AG09319 (cell line): ENCODE data around the gene DHRS4.

Experiments
- DNase-seq: peaks from one replicate; pipeline ENCODE4 v3.0.0-alpha.2; 2010; ENCODE audit warnings: low read depth; ENCODE audit errors: extremely low read depth
- CTCF ChIP-seq: IDR thresholded peaks from 2 replicates; pipeline ENCODE4 v1.5.1; 2011; ENCODE audit warnings: low read depth, mild to moderate bottlenecking, inconsistent platforms, low read length, moderate library complexity

Gene DHRS4

GRCh38 chr14:23925523-23926075 lies 28.0 kb upstream of the DHRS4 start:
- DNase-seq, result no peak
- TF ChIP-seq CTCF, result no peak

- no peak for TF ChIP-seq CTCF
- no peak for DNase-seq
Measured at GRCh38 chr14:23926543-23926942, 27.0 kb upstream of the DHRS4 start.

GRCh38 chr14:23929136-23929535 lies 24.4 kb upstream of the DHRS4 start:
- TF ChIP-seq CTCF, result no peak

GRCh38 chr14:23929822-23930294 lies 23.7 kb upstream of the DHRS4 start:
- TF ChIP-seq CTCF, result peak; percentile 93

More at GRCh38 chr14:23929136-23929535, 24.4 kb upstream of the DHRS4 start:
- no peak for DNase-seq

GRCh38 chr14:23930742-23931141 lies 22.8 kb upstream of the DHRS4 start:
- no peak for TF ChIP-seq CTCF
- no peak for DNase-seq

More at GRCh38 chr14:23929822-23930294, 23.7 kb upstream of the DHRS4 start:
- peak; percentile 23 for DNase-seq

- no peak for DNase-seq
- TF ChIP-seq CTCF, result no peak
Measured at GRCh38 chr14:23931721-23932289, 21.8 kb upstream of the DHRS4 start.

- TF ChIP-seq CTCF, result no peak
- DNase-seq, result no peak
Measured at GRCh38 chr14:23932639-23933038, 20.9 kb upstream of the DHRS4 start.
